GM10266 (cell line): Measurements from ENCODE around the gene TSPAN18.

Experiments used
- DNase-seq: peaks from one replicate; pipeline ENCODE4 v3.0.0; 2012; ENCODE audit errors: extremely low spot score
- TF ChIP-seq, protein P1 (sequence below): IDR thresholded peaks from 2 replicates; pipeline ENCODE4 v1.5.1; 2012; ENCODE audit warnings: mild to moderate bottlenecking, low read depth; ENCODE audit not compliant: control insufficient read depth, insufficient read depth; ENCODE audit errors: missing control alignments

Gene TSPAN18

DNA sequence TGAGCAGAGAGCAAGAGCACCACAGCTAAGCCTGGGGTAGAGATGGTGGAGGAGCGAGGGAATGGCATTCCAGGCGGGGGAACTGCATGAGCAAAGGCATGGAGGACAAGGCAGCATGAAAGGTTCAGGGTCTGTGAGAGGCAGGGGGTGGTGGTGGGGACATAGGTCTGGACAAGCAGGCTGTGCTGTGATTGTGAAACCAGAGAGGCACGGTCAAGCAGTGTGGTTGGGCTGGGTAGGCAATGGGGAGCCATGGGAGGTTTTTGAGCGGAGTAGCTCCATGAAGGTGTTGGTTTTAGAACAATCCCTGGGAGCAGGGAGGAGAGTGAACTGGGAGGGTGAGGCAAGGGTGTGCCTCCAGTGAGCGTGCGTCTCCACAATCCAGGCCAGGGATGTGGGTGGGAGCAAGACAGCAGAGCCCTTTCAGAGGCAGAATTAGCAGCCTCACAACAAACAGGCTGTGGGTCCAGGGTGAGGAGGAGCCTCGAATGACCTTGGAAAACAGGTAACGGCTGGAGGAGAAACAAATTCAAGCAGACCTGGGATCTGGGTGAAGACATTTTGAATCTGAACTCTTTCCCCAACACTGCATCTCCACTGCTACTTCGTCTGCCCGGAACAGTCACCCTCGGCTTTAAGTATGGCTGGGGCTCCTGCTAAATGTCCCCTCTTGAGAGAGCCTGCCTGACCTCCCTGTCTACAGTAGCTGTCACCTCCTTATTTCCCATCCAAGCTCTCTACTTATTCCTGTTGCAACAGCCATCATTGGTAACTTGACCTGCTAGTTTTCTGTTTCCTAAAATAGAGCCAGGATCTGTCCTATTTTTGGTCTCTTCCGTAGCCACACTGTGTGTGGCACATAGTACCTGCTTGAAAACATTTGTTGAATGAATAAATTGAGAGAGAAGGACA lies 27.0 kb upstream of the TSPAN18 start:
- TF ChIP-seq, protein P1, sequence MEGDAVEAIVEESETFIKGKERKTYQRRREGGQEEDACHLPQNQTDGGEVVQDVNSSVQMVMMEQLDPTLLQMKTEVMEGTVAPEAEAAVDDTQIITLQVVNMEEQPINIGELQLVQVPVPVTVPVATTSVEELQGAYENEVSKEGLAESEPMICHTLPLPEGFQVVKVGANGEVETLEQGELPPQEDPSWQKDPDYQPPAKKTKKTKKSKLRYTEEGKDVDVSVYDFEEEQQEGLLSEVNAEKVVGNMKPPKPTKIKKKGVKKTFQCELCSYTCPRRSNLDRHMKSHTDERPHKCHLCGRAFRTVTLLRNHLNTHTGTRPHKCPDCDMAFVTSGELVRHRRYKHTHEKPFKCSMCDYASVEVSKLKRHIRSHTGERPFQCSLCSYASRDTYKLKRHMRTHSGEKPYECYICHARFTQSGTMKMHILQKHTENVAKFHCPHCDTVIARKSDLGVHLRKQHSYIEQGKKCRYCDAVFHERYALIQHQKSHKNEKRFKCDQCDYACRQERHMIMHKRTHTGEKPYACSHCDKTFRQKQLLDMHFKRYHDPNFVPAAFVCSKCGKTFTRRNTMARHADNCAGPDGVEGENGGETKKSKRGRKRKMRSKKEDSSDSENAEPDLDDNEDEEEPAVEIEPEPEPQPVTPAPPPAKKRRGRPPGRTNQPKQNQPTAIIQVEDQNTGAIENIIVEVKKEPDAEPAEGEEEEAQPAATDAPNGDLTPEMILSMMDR, result no peak
- DNase-seq, result no peak

DNA sequence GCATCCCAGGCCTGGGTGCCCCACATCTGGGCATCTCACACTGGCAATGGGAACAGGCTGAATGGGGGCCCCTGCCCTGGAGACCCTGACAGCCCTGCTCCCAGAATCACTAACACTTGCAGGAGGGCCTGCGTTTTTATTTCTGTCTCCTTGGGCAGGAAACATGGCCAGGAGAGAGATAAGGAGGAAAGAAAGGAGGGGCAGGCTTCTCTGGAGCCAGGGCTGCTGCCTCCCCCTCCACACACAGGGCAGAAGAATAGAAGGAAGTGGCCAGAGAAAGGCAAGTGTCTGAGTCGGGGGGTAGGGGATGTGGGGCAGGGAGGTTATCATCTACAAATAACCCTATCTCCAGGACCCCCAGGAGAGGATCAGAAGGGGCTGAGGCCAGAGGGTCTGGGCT lies 25.5 kb upstream of the TSPAN18 start:
- DNase-seq, result no peak
- TF ChIP-seq, protein P1, result no peak

DNA sequence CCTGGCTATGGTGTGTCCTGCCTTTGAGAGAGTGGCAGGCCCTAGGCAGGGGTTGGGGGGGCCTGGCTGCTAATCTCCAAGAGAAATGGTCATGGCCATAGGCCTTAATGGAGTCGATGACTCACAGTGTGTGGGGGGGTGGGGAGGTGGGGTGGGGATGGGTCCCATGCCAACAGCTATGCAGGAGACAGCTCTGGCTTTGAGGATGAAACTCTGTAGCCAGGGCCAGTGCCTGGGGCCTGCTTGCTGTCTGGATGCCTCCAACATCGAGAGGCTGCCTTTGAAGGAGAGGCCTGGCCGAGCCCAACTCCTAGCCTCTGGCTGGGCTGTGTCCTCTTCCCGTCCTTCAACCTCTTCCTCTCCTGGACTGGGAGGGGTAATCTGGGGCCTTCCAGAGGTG lies 23.9 kb upstream of the TSPAN18 start:
- DNase-seq, result no peak

DNA sequence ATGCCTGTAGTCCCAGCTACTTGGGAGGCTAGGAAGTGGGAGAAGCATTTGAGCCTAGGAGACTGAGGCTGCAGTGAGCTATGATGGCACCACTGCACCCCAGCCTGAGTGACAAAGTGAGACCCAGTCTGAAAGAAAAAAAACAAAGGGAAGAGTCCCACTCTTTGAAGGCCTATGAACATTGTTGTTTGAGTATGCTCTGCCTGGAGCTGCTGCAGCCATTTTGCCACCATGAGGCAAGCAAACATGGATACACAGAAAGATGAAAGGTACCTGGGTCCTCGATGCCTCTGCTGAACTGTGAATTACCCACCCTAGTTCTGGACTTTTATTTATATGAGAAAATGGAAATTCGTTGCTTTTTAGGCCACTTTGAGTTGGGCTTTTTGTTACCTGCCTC lies 19.7 kb upstream of the TSPAN18 start:
- TF ChIP-seq, protein P1, result no peak
- DNase-seq, result no peak

More for the DNA sequence above, 23.9 kb upstream of the TSPAN18 start:
- TF ChIP-seq, protein P1, result no peak

DNA sequence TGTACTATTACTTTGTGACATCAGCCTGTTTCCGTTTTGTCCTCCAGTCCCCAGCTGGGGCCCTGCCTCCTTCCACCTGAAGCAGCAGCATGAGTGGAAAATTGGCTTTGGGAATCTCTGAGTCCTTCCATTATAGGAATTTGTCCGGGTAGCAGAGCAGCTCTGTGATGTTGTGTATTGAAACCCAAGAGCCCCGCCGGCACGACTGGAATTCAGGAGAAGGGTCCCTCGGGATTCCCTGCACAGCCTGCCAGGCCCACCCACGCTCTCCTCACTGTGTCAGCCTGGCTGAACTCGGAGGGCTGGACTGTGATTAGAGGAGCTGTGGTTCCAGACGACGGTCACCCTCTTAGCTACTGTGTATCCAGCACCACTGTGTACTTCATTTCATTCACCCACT lies 18.8 kb upstream of the TSPAN18 start:
- TF ChIP-seq, protein P1, result no peak
- DNase-seq, result no peak

DNA sequence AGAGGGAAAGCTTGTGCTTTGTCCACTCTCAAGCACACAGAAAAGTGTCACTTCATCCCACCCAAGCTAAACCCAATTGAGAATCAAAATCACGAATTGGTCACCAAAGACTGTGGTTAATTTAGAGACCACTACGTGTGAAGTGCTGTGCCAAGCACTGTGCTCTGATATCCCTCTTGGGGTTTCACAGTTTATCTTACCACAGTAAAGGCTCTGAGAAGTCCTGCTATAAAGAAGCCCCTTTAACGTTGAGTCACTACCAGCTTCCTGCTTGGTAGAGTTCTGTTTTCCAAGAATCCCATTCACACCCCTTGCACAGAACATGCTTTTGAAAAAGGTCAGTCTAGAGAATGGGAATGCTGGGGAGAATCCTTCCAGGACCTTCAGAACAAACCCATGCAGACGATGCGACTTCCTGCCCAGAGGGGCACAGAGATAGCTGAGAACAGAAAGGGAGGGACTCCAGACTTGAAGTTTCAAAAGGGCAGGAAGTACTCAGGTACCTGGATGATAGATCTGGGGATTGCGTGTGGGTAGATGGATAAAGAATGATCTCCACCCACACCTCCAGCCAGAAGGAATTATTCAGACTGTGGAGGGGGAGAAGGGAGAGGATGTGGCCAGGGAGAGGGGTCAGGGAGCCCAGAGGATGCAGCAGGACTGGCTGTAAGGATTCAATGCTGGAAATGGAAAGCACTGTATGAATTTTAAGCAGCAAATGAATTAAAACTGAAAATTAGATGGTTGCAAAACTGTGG lies 18.1 kb upstream of the TSPAN18 start:
- no peak for DNase-seq
- TF ChIP-seq, protein P1, result no peak

DNA sequence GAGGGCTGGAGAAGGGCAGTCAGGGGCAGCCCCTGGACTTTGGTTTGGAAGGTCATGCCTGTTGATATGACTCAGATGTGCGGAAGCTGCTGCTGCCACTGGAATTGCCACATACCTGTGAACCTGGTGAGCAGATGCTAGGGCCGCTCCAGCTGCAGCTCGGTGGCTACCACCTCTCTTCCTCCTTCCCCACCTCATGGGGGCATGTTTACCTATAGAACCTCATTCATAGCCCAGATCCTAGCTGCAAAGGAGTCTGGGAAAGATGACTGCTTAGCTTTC lies 17.5 kb upstream of the TSPAN18 start:
- TF ChIP-seq, protein P1, result no peak
- no peak for DNase-seq
